IPS-15b (cell line): ENCODE results near the gene CSPG5.

Source experiments
- H3K27me3 ChIP-seq: one replicate; pipeline ENCODE4 v1.6.1; 2013; ENCODE audit warnings: low read length; ENCODE audit not compliant: control insufficient read depth, insufficient read depth
- H3K36me3 ChIP-seq: one replicate; pipeline ENCODE4 v1.6.1; 2013; ENCODE audit warnings: low read length; ENCODE audit not compliant: control insufficient read depth, insufficient read depth
- H3K4me1 ChIP-seq: one replicate; pipeline ENCODE4 v1.6.1; 2013; ENCODE audit warnings: mild to moderate bottlenecking, low read length; ENCODE audit not compliant: control insufficient read depth, insufficient read depth
- H3K4me3 ChIP-seq: one replicate; pipeline ENCODE4 v1.5.1; 2013; ENCODE audit warnings: low read depth, low read length
- H3K9ac ChIP-seq: one replicate; pipeline ENCODE4 v1.6.1; 2013; ENCODE audit warnings: low read depth, mild to moderate bottlenecking, low read length
- H3K9me3 ChIP-seq: one replicate; pipeline ENCODE4 v1.6.1; 2013; ENCODE audit warnings: mild to moderate bottlenecking, low read length; ENCODE audit not compliant: control insufficient read depth, insufficient read depth

CSPG5 gene

GRCh38 chr3:47565734-47566550 is 12.7 kb downstream of the CSPG5 start:
- Histone ChIP-seq H3K9me3 (no peaks in the 10 kb centered on the region), H3K4me3 (no peak overlapping the region), H3K4me1 (no peaks in the 10 kb centered on the region), H3K9ac (no peak overlapping the region), H3K27me3 (no peaks in the 10 kb centered on the region), H3K36me3 (no peaks in the 10 kb centered on the region)

- no peak overlapping the region for H3K4me3 ChIP-seq
- no peaks in the 10 kb centered on the region for H3K9me3 ChIP-seq
- no peaks in the 10 kb centered on the region for H3K4me1 ChIP-seq
- H3K36me3 ChIP-seq: no peaks in the 10 kb centered on the region
- H3K27me3 ChIP-seq: no peaks in the 10 kb centered on the region
- no peak overlapping the region for H3K9ac ChIP-seq
Observed at GRCh38 chr3:47556351-47556750, 22.3 kb downstream of the CSPG5 start.

GRCh38 chr3:47554335-47554734 is 24.3 kb downstream of the CSPG5 start:
- H3K9ac ChIP-seq: no peak overlapping the region
- H3K4me1 ChIP-seq: no peaks in the 10 kb centered on the region
- H3K4me3 ChIP-seq: no peak overlapping the region
- no peaks in the 10 kb centered on the region for H3K9me3 ChIP-seq
- no peaks in the 10 kb centered on the region for H3K36me3 ChIP-seq
- no peaks in the 10 kb centered on the region for H3K27me3 ChIP-seq

- H3K4me1 ChIP-seq: no peaks in the 10 kb centered on the region
Observed at GRCh38 chr3:47553407-47553806, 25.3 kb downstream of the CSPG5 start.

GRCh38 chr3:47542471-47543173 is 36.0 kb downstream of the CSPG5 start:
- Histone ChIP-seq H3K4me1 (no peaks in the 10 kb centered on the region), H3K9me3 (no peaks in the 10 kb centered on the region), H3K36me3 (no peaks in the 10 kb centered on the region), H3K4me3 (no peak overlapping the region), H3K27me3 (no peaks in the 10 kb centered on the region), H3K9ac (no peak overlapping the region)

More at GRCh38 chr3:47553407-47553806, 25.3 kb downstream of the CSPG5 start:
- Histone ChIP-seq H3K27me3 (no peaks in the 10 kb centered on the region), H3K9ac (no peak overlapping the region), H3K4me3 (no peak overlapping the region), H3K9me3 (no peaks in the 10 kb centered on the region), H3K36me3 (no peaks in the 10 kb centered on the region)

GRCh38 chr3:47541583-47542108 is 37.0 kb downstream of the CSPG5 start:
- H3K4me1 ChIP-seq: no peaks in the 10 kb centered on the region
- H3K9ac ChIP-seq: no peak overlapping the region
- no peaks in the 10 kb centered on the region for H3K9me3 ChIP-seq
- H3K4me3 ChIP-seq: no peak overlapping the region
- H3K27me3 ChIP-seq: no peaks in the 10 kb centered on the region
- no peaks in the 10 kb centered on the region for H3K36me3 ChIP-seq

GRCh38 chr3:47540281-47540680 is 38.4 kb downstream of the CSPG5 start:
- Histone ChIP-seq H3K27me3 (no peaks in the 10 kb centered on the region), H3K4me3 (no peak overlapping the region), H3K4me1 (no peaks in the 10 kb centered on the region), H3K9ac (no peak overlapping the region), H3K9me3 (no peaks in the 10 kb centered on the region), H3K36me3 (no peaks in the 10 kb centered on the region)

- no peak overlapping the region for H3K9ac ChIP-seq
- no peaks in the 10 kb centered on the region for H3K36me3 ChIP-seq
- H3K27me3 ChIP-seq: no peaks in the 10 kb centered on the region
- H3K9me3 ChIP-seq: no peaks in the 10 kb centered on the region
- no peak overlapping the region for H3K4me3 ChIP-seq
- no peaks in the 10 kb centered on the region for H3K4me1 ChIP-seq
Observed at GRCh38 chr3:47536967-47537366, 41.7 kb downstream of the CSPG5 start.

- Histone ChIP-seq H3K9me3 (no peaks in the 10 kb centered on the region), H3K4me3 (no peak overlapping the region), H3K36me3 (no peaks in the 10 kb centered on the region), H3K4me1 (no peaks in the 10 kb centered on the region), H3K27me3 (no peaks in the 10 kb centered on the region), H3K9ac (no peak overlapping the region)
Observed at GRCh38 chr3:47536221-47536891, 42.3 kb downstream of the CSPG5 start.

GRCh38 chr3:47533996-47534454 is 44.6 kb downstream of the CSPG5 start:
- Histone ChIP-seq H3K9ac (no peak overlapping the region), H3K9me3 (no peaks in the 10 kb centered on the region), H3K36me3 (no peaks in the 10 kb centered on the region), H3K27me3 (no peaks in the 10 kb centered on the region), H3K4me3 (no peak overlapping the region), H3K4me1 (no peaks in the 10 kb centered on the region)

- H3K27me3 ChIP-seq: no peaks in the 10 kb centered on the region
- H3K4me1 ChIP-seq: no peaks in the 10 kb centered on the region
- no peaks in the 10 kb centered on the region for H3K9me3 ChIP-seq
Observed at GRCh38 chr3:47533481-47533880, 45.2 kb downstream of the CSPG5 start.

More at GRCh38 chr3:47533481-47533880, 45.2 kb downstream of the CSPG5 start:
- H3K9ac ChIP-seq: no peak overlapping the region
- no peak overlapping the region for H3K4me3 ChIP-seq
- no peaks in the 10 kb centered on the region for H3K36me3 ChIP-seq
